ENCODE results near the gene ANGPTL5. TPM values are rescaled to one million over a fixed set of nuclear protein-coding genes. Genes with fewer than 3 reads are reported as not detected.

The ANGPTL5 gene
- total and polyA plus RNA-seq, 2 experiments from 2014 or later: not detected

- H3K27ac Mint-ChIP-seq: no peak overlapping the region
- no peaks in the 10 kb centered on the region for H3K36me3 Mint-ChIP-seq (ENCODE audit: low read depth)
- H3K9me3 Mint-ChIP-seq: no peaks in the 10 kb centered on the region
- H3K79me2 ChIP-seq (replicated peaks; ENCODE audit: insufficient read depth): no peaks in the 10 kb centered on the region
- TF ChIP-seq ETS1 (IDR thresholded peaks at IDR 0.05) (no peak), CTCF (conservative IDR thresholded peaks at IDR 0.05; ENCODE audit: low read depth in 2 of 2) (no peak), EZH2phosphoT487 (IDR thresholded peaks at IDR 0.05; ENCODE audit: unreplicated experiment) (no peak), ZNF114 (CRISPR knock-in tag; IDR thresholded peaks at IDR 0.05) (no peak), EZH2 (IDR thresholded peaks at IDR 0.05; ENCODE audit: low read depth, unreplicated experiment) (no peak), ZNF462 (CRISPR knock-in tag; IDR thresholded peaks at IDR 0.05) (no peak), ZNF331 (CRISPR knock-in tag; IDR thresholded peaks at IDR 0.05; ENCODE audit: low read depth) (no peak), CREB1 (CRISPR knock-in tag; IDR thresholded peaks at IDR 0.05; ENCODE audit: low read depth) (no peak), REST (IDR thresholded peaks at IDR 0.05; ENCODE audit: unreplicated experiment) (no peak), NANOG (IDR thresholded peaks at IDR 0.05; ENCODE audit: borderline replicate concordance) (no peak), POLR2AphosphoS5 (IDR thresholded peaks at IDR 0.05; ENCODE audit: low read depth) (no peak), JUNB (IDR thresholded peaks at IDR 0.05; ENCODE audit: unreplicated experiment) (no peak), STAT1 (IDR thresholded peaks at IDR 0.05; ENCODE audit: unreplicated experiment) (no peak)
- H4K20me1 ChIP-seq (replicated peaks; ENCODE audit: insufficient read depth): no peaks in the 10 kb centered on the region
- DNase-seq (ENCODE audit: low spot score) (no peak), ATAC-seq (no peak)
- H3K27ac ChIP-seq (ENCODE audit: low read depth): no peak overlapping the region
- H3K4me2 ChIP-seq: no peak overlapping the region
- peaks cover 12% of the 10 kb centered on the region; the same call in 1 of the 2 replicates for H3K9me2 ChIP-seq (ENCODE audit: insufficient read depth)
- H3F3A ChIP-seq (replicated peaks; ENCODE audit: low read depth): no peaks in the 10 kb centered on the region
- peaks cover 3% of the 10 kb centered on the region for H3K4me1 Mint-ChIP-seq
- no peaks in the 10 kb centered on the region for H3K27me3 ChIP-seq (ENCODE audit: insufficient read depth)
- peaks cover 2% of the 10 kb centered on the region for H3K27me3 Mint-ChIP-seq (ENCODE audit: insufficient read depth, low read depth, poor library complexity)
- no peaks in the 10 kb centered on the region for H3K4me1 ChIP-seq (ENCODE audit: insufficient read depth)
- H3K4me3 ChIP-seq: no peak overlapping the region
- no peak overlapping the region for H2AFZ ChIP-seq
- H3K4me3 Mint-ChIP-seq: no peak overlapping the region
- no peaks in the 10 kb centered on the region for H3K36me3 ChIP-seq (ENCODE audit: insufficient read depth)
Measured at GRCh38 chr11:101872171-101872882, 44.0 kb downstream of the ANGPTL5 start.

Data from GM23338 (cell line).